D341Med (cell line): Measurements from ENCODE around the gene ECT2.
"Not testable (repeated sequence)": the region's sequence is repeated elsewhere in the genome, so short reads cannot be mapped to it uniquely, and the experiment has no call there.

ENCODE experiments used
- DNase-seq: peaks from one replicate; pipeline ENCODE4 v3.0.0; 2012; ENCODE audit warnings: low spot score

The ECT2 gene

GRCh38 chr3:172749230-172749965, 1.1 kb upstream of the ECT2 start:
- no peak for DNase-seq

GRCh38 chr3:172750069-172750367, 508 bp upstream of the ECT2 start:
- DNase-seq, result peak; percentile 20

GRCh38 chr3:172751175-172751704, 714 bp downstream of the ECT2 start:
- DNase-seq, result no peak

- DNase-seq, result no peak
These were observed 2.1 kb downstream of the ECT2 start for GRCh38 chr3:172752651-172753050.

- no peak for DNase-seq
These were observed 2.6 kb downstream of the ECT2 start for GRCh38 chr3:172753125-172753524.

- DNase-seq, result not testable (repeated sequence)
These were observed 9.9 kb downstream of the ECT2 start for GRCh38 chr3:172760416-172760815.

GRCh38 chr3:172766241-172766640, 15.7 kb downstream of the ECT2 start:
- DNase-seq, result no peak

- no peak for DNase-seq
These were observed 16.3 kb downstream of the ECT2 start for GRCh38 chr3:172766718-172767405.

- no peak for DNase-seq
These were observed 19.9 kb downstream of the ECT2 start for GRCh38 chr3:172770382-172770781.

- no peak for DNase-seq
These were observed 21.1 kb downstream of the ECT2 start for GRCh38 chr3:172771672-172772071.

GRCh38 chr3:172776049-172776717, 25.7 kb downstream of the ECT2 start:
- DNase-seq, result no peak

- peak; percentile 36 for DNase-seq
These were observed 27.4 kb downstream of the ECT2 start for GRCh38 chr3:172777901-172778300.

GRCh38 chr3:172782235-172782634, 31.7 kb downstream of the ECT2 start:
- DNase-seq, result no peak

GRCh38 chr3:172786036-172786435, 35.5 kb downstream of the ECT2 start:
- DNase-seq, result peak; percentile 22

GRCh38 chr3:172787019-172787418, 36.5 kb downstream of the ECT2 start:
- no peak for DNase-seq

- no peak for DNase-seq
These were observed 37.2 kb downstream of the ECT2 start for GRCh38 chr3:172787746-172788145.

GRCh38 chr3:172799246-172799645, 48.7 kb downstream of the ECT2 start:
- no peak for DNase-seq

- no peak for DNase-seq
These were observed 49.6 kb downstream of the ECT2 start for GRCh38 chr3:172800156-172800555.

- DNase-seq, result no peak
These were observed 53.0 kb downstream of the ECT2 start for GRCh38 chr3:172803489-172803888.

- DNase-seq, result no peak
These were observed 53.8 kb downstream of the ECT2 start for GRCh38 chr3:172804323-172804722.

GRCh38 chr3:172808969-172809546, 58.5 kb downstream of the ECT2 start:
- no peak for DNase-seq

- DNase-seq, result no peak
These were observed 60.6 kb downstream of the ECT2 start for GRCh38 chr3:172811099-172811498.

GRCh38 chr3:172813462-172813861, 62.9 kb downstream of the ECT2 start:
- no peak for DNase-seq
